Measurements from ENCODE around the gene PTGIR. TPM values are rescaled to one million over a fixed set of nuclear protein-coding genes. Genes with fewer than 3 reads are reported as not detected.

PTGIR gene
- total RNA-seq, 1 experiment from 2014 or later = 0.06 TPM

DNA sequence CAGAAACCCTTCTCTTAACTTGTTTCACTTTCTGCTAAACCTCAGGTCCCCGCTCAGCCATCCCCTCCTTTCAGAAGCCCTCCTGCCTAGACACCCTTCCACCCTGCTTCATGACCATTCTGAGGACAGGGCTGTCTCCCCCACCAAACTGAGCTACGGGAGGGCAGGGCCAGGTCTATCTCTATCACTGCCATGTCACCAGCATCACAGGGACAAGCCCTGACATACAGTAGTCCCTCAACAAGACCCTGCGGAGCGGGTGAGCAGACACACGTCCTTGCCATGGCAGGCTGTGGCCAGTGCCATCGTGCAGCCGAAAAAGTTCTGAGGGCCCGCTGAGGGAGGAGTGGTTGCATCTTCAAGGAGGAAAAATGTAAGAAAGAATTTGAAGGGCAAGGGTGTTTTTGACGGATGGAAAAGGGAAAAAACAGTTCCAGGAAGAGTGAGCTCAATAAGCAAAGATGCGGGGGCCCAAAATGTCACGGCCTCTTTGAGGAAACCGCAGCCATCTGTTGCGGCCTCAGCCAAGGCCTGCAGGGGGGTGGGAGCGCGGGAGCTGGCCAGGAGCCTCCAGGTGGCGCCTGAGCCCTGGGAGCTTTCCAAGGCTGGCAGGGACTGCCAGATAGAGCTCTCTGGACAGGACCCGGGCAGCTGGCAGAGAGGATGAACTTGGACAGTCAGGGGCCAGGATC lies 8.1 kb downstream of the PTGIR start:
- DNase-seq (ENCODE audit: low spot score) = peak; percentile 72

DNA sequence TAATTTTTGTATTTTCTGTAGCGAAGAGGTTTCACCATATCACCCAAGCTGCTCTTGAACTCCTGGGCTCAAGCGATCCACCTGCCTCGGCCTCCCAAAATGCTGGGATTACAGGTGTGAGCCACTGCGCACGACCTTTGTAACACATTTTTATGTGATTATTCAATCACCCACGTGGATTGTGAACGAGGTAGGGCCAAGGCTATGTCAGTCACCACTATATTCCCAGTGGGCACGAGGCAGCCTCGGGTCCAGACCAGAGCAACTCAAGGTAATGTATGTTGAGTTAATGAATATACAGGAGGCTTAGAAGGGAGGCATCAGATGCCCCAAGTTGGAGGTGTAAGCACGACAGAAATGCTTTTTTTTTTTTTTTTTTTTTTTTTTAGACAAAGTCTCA lies 8.9 kb downstream of the PTGIR start:
- DNase-seq (ENCODE audit: low spot score) = no peak

GRCh38 chr19:46614114-46614722 lies 10.7 kb downstream of the PTGIR start:
- DNase-seq (ENCODE audit: low spot score) = peak; percentile 72

GRCh38 chr19:46613525-46613924 lies 11.4 kb downstream of the PTGIR start:
- no peak for DNase-seq (ENCODE audit: low spot score)

- DNase-seq (ENCODE audit: low spot score) = no peak
Observed at GRCh38 chr19:46611776-46612175, 13.1 kb downstream of the PTGIR start.

DNA sequence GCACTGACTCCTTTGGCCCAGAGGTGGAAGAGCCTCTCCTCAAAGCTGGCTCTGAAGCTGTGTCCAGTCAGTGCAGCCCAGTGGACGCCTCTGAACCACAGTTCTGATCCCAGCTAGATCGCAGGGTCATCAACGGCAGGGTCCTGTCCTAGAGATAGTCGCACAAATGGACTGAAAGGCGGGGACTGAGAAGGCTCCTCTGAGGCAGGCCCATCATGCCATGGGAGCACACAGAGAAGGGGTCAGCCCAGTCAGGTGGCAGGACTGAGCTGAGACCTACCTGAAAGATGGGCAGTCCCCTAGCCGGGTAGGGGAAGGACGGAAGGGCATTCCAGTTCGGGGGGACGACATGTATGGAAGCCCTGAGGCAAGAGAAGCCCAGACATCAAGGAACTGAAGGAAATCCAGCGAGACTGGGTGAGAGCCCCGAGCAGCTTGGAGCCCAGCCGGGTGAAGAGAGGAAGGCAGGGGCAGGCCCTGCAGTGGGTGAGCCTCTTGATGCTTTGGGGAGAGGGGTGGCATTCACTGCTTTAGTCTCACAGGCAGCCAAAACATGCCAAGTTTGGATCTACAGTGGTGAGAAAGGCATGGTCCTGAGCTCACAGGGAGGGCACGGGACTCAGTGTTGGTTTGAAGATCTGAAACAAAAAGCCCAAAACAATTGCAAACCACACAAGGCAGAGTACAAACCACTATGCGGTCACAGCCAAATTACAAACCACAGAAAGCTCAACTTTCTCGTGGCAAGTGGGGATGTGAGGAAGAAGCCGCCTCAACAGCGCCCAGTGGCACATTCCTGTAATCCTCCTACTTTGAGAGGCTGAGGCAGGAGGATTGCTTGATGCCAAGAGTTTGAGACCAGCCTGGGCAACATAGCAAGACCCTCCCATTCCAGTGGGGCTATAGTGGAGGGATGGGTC lies 13.8 kb downstream of the PTGIR start:
- peak; percentile 52 for DNase-seq (ENCODE audit: low spot score)

GRCh38 chr19:46610413-46610775 lies 14.5 kb downstream of the PTGIR start:
- DNase-seq (ENCODE audit: low spot score) = no peak

GRCh38 chr19:46609511-46610412 lies 15.1 kb downstream of the PTGIR start:
- peak; percentile 3 for DNase-seq (ENCODE audit: low spot score)

- no peak for DNase-seq (ENCODE audit: low spot score)
Observed at GRCh38 chr19:46608581-46609345, 16.1 kb downstream of the PTGIR start.

- DNase-seq (ENCODE audit: low spot score) = no peak
Observed at GRCh38 chr19:46608178-46608577, 16.7 kb downstream of the PTGIR start.

DNA sequence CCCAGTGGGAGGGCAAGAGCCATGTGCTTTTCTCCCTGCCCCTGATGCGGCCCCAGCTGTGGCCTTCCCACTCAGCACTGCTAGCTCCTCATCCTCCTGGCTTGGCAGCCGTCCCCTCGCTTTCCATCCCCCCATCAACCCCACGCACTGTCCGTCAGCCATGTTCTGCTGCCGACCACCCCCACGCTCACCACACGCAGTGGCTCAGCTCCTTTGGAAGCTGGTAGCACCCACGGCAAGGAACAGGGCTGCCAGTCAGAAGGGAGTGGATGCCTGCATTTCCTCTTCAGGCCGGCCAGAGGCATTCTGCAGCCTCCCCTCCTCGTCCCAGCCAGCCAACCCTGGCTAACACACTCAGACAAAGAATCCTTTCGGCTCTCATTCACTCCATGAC lies 17.4 kb downstream of the PTGIR start:
- no peak for DNase-seq (ENCODE audit: low spot score)

DNA sequence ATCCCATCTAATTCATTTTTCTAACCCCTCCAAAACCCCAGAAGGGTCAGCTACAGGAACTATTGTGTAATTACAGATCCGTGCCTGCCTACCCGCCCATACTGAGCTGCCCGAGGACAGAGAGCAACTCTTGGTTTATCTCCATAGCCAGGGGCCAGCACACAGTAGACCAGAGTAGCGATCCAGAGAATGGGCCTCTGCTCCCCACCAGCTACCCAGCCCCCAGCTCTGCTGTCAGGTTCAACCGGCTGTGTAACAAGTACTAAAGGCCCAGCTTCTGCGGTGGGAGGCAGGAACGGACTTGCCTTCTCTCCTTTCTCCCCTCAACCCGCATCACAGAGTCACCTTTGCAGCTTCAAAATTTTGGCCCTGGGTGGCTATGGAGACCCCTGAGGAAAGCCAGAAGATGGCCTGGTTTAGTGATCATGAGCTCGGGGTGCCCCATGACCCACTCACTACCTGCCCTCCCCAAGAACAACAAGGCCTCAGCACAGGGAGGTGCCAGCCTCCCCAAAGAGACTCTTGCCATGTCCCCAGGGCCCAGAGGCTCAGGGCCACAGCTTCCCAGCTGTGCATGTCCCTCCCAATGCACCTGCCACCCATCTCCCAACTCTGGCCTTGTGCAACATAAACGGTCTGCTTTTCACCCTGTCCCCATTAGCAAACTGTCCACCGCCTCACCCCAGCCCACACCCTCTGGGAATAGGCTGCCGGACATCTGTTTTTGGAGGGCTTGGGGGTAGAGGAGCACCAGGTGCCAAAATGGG lies 18.0 kb downstream of the PTGIR start:
- DNase-seq (ENCODE audit: low spot score) = no peak

DNA sequence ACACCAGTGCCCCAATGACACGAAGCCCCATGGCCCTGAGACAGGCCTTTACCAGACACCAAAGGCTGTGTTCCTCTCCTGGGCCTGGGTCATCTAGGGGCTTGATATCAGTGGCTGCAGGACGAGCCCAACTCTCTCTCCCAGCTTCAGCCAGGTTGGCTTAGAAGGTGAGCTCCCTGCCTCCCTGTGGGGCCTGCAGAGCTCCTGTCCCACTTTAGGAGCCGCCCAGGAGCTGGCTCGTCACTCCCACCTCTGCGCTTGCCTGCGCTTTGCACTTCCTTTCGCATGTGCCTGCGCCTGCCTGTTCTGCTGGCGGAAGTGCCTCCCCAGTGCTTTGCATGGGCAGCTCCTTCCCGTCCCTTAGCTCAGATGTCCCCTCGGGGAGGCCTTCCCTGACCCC lies 18.9 kb downstream of the PTGIR start:
- no peak for DNase-seq (ENCODE audit: low spot score)

- no peak for DNase-seq (ENCODE audit: low spot score)
Observed at GRCh38 chr19:46605356-46605821, 19.5 kb downstream of the PTGIR start.

DNA sequence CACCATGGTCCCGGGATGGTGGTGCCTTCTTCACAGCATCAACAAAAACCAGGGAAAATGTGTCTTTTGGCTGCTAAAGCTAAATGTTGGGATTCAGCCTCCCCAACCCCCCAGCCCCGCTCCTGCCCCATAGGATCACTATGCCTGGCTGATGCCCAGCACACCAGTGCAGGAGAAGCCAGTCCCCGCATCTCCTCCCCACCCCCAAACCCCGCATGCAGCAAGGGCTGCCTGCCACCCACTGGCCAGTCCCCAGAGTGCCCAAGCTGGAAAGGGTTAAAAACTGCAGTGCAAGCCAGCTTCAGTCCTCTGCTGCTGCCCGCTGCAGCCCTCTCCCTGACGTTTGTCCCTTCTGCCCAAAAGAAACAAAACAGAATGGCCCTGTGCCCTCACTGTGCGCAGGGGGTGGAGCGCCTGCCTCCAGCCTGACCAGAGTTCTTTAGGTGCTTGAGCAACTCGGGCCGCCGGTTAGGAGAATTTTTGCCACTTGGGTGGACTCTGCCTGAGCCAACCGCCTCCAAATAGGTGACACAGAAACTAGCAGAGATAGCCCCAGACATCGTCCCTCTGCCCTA lies 20.0 kb downstream of the PTGIR start:
- no peak for DNase-seq (ENCODE audit: low spot score)

DNA sequence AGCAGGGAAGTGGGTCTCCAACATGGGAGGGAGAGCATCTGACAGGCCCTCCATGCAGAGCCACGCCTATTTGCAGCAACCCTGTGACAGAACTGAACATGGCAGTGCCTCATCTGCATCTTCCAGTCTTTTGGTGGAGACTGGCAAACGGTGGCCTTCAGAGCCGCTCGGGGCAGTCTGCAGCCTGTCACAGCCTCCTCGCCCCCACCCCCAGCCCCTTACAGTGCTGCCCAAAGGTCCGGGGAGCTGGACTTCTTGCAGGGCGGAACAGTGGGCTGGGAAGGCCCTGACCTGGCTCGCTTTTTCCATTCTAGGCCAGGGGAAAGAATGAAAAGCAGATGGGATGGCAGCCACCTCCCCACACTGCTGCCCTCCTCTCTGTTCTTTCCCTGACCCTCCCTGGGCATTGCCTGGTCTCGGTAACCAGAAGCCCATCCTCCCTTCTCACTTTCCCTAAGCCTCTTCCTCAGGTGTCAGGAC lies 21.1 kb downstream of the PTGIR start:
- DNase-seq (ENCODE audit: low spot score) = no peak

DNA sequence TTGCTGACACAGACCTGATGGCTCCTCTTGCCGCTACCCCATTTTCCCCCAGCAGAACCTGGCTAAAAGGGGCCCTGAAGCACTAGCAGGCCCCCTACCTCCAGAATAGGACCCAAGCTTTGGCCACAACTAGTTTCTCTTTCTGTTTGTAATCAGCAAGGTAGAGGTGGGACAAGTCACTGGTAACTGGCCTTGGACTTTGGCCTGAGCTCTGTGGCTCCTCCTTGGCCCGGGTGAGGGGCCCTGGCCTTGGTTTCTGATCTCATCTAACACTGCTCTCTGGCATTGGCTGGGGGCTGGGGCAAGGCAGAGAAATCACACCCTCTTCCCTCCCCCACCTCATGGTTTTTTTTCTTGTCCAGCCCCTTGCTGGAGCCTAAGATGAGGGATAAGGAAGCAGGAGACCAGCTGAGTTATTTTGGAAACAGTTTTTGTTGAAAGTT lies 21.7 kb downstream of the PTGIR start:
- DNase-seq (ENCODE audit: low spot score) = no peak

DNA sequence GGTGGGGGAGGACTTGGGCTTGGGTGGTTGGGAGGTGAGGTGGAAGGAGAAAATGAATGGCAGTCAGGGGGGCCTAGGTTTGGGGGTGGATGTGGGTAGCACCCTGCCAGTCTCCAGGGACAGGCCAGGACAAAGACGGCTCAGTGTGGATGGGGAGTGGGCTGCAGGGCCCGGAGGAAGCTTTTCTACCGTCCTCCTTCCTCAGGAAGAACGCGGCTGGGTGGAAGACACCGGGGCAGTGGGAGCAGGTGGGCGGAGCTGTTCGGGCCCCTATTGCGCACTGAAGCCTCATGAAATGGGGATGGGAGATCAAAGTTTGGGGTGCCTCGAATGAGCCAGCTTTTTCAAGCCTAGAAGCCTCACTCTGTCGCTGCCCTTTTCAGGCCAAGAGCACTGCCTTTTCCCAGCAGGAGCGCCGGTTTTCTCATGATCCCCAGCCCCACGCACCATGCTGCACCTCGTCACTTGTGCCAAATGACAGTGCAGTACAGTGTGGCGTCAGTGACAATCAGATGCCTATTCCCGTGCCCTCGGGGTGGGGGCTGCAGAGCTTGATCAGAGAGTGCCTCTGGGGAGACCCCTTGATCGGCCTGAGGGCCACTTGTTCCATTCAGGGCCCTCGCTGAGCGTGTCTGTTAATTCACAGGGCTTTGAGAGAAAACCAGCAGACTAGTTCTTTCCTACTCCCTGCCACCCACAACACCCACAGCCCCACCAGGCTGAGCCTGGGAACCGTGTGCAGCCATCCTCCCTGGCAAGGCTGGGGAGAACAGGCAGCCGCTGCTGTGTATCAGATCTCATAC lies 22.3 kb downstream of the PTGIR start:
- no peak for DNase-seq (ENCODE audit: low spot score)

All from H4 (cell line).